Measurements from ENCODE around the gene ACP1. TPM values are rescaled to one million over a fixed set of nuclear protein-coding genes. Genes with fewer than 3 reads are reported as not detected.

Gene ACP1
- total and polyA plus RNA-seq, 2 of the 8 experiments (the other 6 are each of a cell fraction or from before 2014, with no cell fraction given), result 115 to 155 TPM

GRCh38 chr2:264493-265468 lies at the start of gene ACP1 (continued):
- no peak for TF ChIP-seq CTBP2 (IDR thresholded peaks at IDR 0.05; ENCODE audit: borderline replicate concordance, insufficient read depth, insufficient read length, low read length)
- peak; percentile 99 for TF ChIP-seq NRF1 (IDR thresholded peaks at IDR 0.05; ENCODE audit: low read depth, low read length)
- peak; percentile 93 for TF ChIP-seq YY1 (IDR thresholded peaks at IDR 0.05; ENCODE audit: low read depth, low read length)
- peak; percentile 74 for TF ChIP-seq TBP (IDR thresholded peaks at IDR 0.05; ENCODE audit: low read depth, low read length)
- no peak for TF ChIP-seq CTCF (IDR thresholded peaks at IDR 0.05; ENCODE audit: control extremely low read depth in 1 of 3, insufficient read depth in 1 of 3, low read depth in 1 of 3, low read length in 3 of 3)
- peak; percentile 8 for TF ChIP-seq KDM4A (IDR thresholded peaks at IDR 0.05; ENCODE audit: low read depth, low read length, severe bottlenecking)
- peak; percentile 53; the same call in 1 of the 2 replicates for TF ChIP-seq EGR1 (IDR thresholded peaks at IDR 0.05; ENCODE audit: borderline replicate concordance, low read depth, low read length)
- TF ChIP-seq TAF1 (IDR thresholded peaks at IDR 0.05; ENCODE audit: low read depth, low read length), result peak; percentile 92
- TF ChIP-seq RAD21 (IDR thresholded peaks at IDR 0.05 in 1 of 2, conservative IDR thresholded peaks at IDR 0.05 in 1 of 2; ENCODE audit: low read depth in 2 of 2, low read length in 2 of 2), result no peak

Data from H1 (cell line).